HEK293T (cell line): ENCODE results near the gene SLC25A27.

ENCODE experiments used
- BHLHE40 ChIP-seq: fragments of 450-650 bp; IDR thresholded peaks from 2 replicates; pipeline ENCODE4 v1.6.1; 2016; ENCODE audit warnings: mild to moderate bottlenecking, moderate library complexity, borderline replicate concordance
- FOXM1 ChIP-seq: fragments of 450-650 bp; IDR thresholded peaks from 2 replicates; pipeline ENCODE4 v1.6.1; 2017; ENCODE audit warnings: mild to moderate bottlenecking, borderline replicate concordance
- HDGF ChIP-seq: fragments of 450-650 bp; IDR thresholded peaks from 2 replicates; pipeline ENCODE4 v1.6.1; 2017; ENCODE audit warnings: antibody characterized with exemption, borderline replicate concordance
- SP1 ChIP-seq: fragments of 450-650 bp; IDR thresholded peaks from 2 replicates; pipeline ENCODE4 v1.6.1; 2017
- SUZ12 ChIP-seq: fragments of 450-650 bp; IDR thresholded peaks from 2 replicates; pipeline ENCODE4 v1.6.1; 2016; ENCODE audit warnings: mild to moderate bottlenecking
- TARDBP ChIP-seq: fragments of 450-650 bp; IDR thresholded peaks from 2 replicates; pipeline ENCODE4 v1.6.1; 2016
- ZNF384 ChIP-seq: fragments of 450-650 bp; IDR thresholded peaks from 2 replicates; pipeline ENCODE4 v1.6.1; 2016
- TF ChIP-seq, protein P1 (sequence below): fragments of 450-650 bp; IDR thresholded peaks from 2 replicates; pipeline ENCODE4 v1.6.1; 2016

GRCh38 chr6:46704562-46704961 lies 51.8 kb downstream of the SLC25A27 start:
- TF ChIP-seq, protein P1, sequence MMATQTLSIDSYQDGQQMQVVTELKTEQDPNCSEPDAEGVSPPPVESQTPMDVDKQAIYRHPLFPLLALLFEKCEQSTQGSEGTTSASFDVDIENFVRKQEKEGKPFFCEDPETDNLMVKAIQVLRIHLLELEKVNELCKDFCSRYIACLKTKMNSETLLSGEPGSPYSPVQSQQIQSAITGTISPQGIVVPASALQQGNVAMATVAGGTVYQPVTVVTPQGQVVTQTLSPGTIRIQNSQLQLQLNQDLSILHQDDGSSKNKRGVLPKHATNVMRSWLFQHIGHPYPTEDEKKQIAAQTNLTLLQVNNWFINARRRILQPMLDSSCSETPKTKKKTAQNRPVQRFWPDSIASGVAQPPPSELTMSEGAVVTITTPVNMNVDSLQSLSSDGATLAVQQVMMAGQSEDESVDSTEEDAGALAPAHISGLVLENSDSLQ, result no peak
- TF ChIP-seq FOXM1 (no peak), HDGF (no peak), SUZ12 (no peak), BHLHE40 (no peak), SP1 (no peak), ZNF384 (no peak), TARDBP (no peak)
